ENCODE results near the gene KRT86. TPM values are rescaled to one million over a fixed set of nuclear protein-coding genes. Genes with fewer than 3 reads are reported as not detected.
A peak's percentile ranks its signal among the peaks of the same experiment; 100 is the strongest.
"Not testable (repeated sequence)": the region's sequence is repeated elsewhere in the genome, so short reads cannot be mapped to it uniquely, and the experiment has no call there.

Gene KRT86
- total RNA-seq, 1 donor from 2014 or later, result not detected

DNA sequence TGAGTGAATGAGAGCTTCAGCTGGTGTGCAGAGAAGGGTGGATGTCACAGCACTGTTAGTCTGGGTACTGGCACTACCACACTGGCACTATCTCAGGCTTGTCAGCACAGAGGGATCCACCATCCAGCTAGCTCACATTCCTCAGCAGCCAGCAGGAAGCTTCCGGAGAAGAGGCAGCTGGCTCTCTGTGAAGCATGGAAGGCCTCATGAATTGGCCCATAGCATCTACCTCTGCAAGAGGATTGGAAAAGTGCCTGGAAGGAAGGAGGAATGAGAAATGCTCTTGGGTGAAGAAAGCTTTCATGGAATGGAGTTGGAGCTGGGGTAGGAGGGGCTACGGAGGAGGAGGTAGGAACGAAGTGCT is 36.8 kb downstream of the KRT86 start:
- TF ChIP-seq, protein P1, sequence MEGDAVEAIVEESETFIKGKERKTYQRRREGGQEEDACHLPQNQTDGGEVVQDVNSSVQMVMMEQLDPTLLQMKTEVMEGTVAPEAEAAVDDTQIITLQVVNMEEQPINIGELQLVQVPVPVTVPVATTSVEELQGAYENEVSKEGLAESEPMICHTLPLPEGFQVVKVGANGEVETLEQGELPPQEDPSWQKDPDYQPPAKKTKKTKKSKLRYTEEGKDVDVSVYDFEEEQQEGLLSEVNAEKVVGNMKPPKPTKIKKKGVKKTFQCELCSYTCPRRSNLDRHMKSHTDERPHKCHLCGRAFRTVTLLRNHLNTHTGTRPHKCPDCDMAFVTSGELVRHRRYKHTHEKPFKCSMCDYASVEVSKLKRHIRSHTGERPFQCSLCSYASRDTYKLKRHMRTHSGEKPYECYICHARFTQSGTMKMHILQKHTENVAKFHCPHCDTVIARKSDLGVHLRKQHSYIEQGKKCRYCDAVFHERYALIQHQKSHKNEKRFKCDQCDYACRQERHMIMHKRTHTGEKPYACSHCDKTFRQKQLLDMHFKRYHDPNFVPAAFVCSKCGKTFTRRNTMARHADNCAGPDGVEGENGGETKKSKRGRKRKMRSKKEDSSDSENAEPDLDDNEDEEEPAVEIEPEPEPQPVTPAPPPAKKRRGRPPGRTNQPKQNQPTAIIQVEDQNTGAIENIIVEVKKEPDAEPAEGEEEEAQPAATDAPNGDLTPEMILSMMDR (IDR thresholded peaks at IDR 0.05; ENCODE audit: borderline replicate concordance), result no peak
- no peak overlapping the region for H3K27ac ChIP-seq (replicated peaks)
- H3K4me3 ChIP-seq, result no peak overlapping the region
- no peaks in the 10 kb centered on the region for H3K9me3 ChIP-seq (replicated peaks)
- peaks cover 94% of the 10 kb centered on the region for H3K27me3 ChIP-seq (ENCODE audit: low read depth)
- intact Hi-C loops (cut with micrococcal nuclease), result no loop called here
- DNase-seq, result no peak
- no peaks in the 10 kb centered on the region for H3K36me3 ChIP-seq
- H3K4me1 ChIP-seq, result peaks cover 15% of the 10 kb centered on the region

DNA sequence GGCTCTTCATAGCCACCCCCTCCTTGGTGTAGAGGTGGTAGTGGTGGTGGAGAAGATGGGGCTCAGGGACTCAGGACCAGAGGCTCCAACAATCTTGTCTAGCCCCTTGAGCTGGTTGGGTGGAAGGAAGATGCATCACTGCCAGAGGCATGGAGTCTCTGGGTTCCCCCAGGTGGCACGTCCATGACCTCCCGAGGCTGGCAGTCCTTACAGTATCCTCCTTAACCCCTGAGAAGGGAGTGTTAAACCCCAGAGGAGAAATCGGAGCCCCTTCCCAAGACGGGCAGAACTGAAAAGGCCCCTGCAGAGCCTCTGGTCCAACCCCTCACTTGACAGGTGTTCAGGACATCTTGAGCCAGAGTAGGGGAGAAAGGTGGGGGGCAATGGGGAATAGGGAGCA is 37.6 kb downstream of the KRT86 start:
- TF ChIP-seq, protein P1 (IDR thresholded peaks at IDR 0.05; ENCODE audit: borderline replicate concordance), result no peak
- Histone ChIP-seq H3K9me3 (replicated peaks) (no peaks in the 10 kb centered on the region), H3K27me3 (ENCODE audit: low read depth) (peaks cover 88% of the 10 kb centered on the region), H3K4me3 (no peak overlapping the region), H3K36me3 (no peaks in the 10 kb centered on the region), H3K27ac (replicated peaks) (no peak overlapping the region), H3K4me1 (peaks cover 15% of the 10 kb centered on the region)
- no peak for DNase-seq
- intact Hi-C loops (cut with micrococcal nuclease), result no loop called here

DNA sequence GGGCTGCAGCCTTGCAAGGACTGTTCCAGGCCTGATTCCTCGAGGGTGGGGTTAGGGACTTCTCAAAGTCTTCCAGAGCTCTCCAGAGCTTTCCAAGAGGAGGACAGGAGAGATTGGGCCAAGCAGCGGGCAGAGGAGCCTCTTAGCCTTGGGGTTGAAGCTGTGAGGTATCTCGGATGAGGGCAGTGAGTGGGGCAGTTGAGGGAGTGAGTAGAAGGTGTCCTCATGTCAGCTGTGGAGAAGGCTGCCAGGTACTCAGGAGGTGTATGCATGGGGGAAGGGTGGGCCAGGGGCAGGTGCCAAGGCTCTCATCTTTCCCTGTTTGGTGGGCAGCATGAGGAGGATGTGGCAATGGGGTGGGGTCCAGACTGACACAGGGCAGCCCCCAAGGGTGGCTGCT is 39.0 kb downstream of the KRT86 start:
- TF ChIP-seq, protein P1 (IDR thresholded peaks at IDR 0.05; ENCODE audit: borderline replicate concordance), result no peak
- peaks cover 88% of the 10 kb centered on the region for H3K27me3 ChIP-seq (ENCODE audit: low read depth)
- intact Hi-C loops (cut with micrococcal nuclease), result no loop called here
- H3K4me3 ChIP-seq, result no peak overlapping the region
- no peaks in the 10 kb centered on the region for H3K9me3 ChIP-seq (replicated peaks)
- H3K27ac ChIP-seq (replicated peaks), result no peak overlapping the region
- no peaks in the 10 kb centered on the region for H3K36me3 ChIP-seq
- H3K4me1 ChIP-seq, result peaks cover 10% of the 10 kb centered on the region
- no peak for DNase-seq

DNA sequence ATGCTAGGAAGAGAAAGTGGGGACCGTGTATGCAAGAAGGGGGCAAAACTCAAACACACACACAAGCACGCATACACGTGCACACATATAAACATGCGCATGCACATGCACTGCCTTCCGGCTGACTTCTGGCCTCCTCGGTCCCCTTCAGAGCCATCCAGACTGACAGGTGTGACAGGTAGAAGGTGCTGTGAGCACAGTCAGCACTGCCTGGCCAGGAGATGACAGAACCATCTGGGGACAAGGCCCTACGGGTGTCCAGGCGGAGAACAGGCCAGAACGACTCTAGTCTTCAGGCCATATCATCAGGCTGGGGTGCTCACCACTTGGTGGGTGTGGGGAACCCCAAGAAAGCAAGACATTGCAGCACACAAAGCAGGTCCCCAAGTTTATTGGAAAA is 39.5 kb downstream of the KRT86 start:
- Histone ChIP-seq H3K4me1 (peaks cover 7% of the 10 kb centered on the region), H3K27me3 (ENCODE audit: low read depth) (peaks cover 88% of the 10 kb centered on the region), H3K36me3 (no peaks in the 10 kb centered on the region), H3K27ac (replicated peaks) (no peak overlapping the region), H3K4me3 (no peak overlapping the region), H3K9me3 (replicated peaks) (no peaks in the 10 kb centered on the region)
- TF ChIP-seq, protein P1 (IDR thresholded peaks at IDR 0.05; ENCODE audit: borderline replicate concordance), result no peak
- no peak for DNase-seq
- intact Hi-C loops (cut with micrococcal nuclease), result no loop called here

DNA sequence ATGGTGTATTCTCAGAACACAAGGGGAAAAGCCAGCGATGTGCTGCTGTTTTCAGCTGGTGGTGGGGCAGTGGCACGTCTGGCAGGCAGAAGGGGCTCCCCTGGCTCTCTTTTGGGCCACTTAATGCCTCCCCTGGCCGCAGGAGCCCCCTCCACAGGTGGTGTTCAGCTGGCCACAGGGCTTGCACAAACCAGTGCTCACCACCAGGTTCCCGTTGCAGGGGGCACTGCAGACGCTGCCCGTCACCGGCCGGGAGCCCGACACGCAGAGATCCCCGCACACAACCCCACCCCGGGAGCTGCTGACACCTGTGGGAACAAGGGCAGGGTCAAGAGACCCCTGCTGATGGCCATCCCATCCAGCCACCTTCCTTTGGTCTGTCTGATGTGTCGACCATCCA is 40.1 kb downstream of the KRT86 start:
- TF ChIP-seq, protein P1 (IDR thresholded peaks at IDR 0.05; ENCODE audit: borderline replicate concordance), result no peak

DNA sequence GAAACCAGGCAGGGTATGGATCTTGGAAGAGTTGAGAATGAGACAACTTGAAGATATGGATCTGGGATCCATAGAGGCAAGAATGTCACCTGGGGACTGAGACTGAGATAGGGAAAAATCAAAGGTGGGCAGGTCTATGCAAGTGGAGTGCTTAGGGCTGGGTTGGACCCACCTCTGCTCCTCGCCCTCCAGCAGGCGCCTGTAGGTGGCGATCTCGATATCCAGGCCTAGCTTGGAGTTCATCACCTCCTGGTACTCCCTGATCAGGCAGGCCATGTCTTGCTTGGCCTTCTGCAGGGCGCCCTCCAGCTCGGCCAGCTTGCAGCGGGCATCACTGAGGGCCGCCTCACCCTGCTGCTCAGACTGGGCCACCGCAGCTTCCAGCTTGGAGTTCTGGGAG is 41.3 kb downstream of the KRT86 start:
- intact Hi-C loops (cut with micrococcal nuclease); H3K4me3 ChIP-seq; H3K9me3 ChIP-seq (replicated peaks); DNase-seq; H3K27ac ChIP-seq (replicated peaks); H3K4me1 ChIP-seq; H3K36me3 ChIP-seq: not testable (repeated sequence)
- peaks cover 88% of the 10 kb centered on the region for H3K27me3 ChIP-seq (ENCODE audit: low read depth)
- TF ChIP-seq, protein P1 (IDR thresholded peaks at IDR 0.05; ENCODE audit: borderline replicate concordance), result peak; percentile 13

More for the DNA sequence above, 40.1 kb downstream of the KRT86 start:
- DNase-seq, result no peak
- intact Hi-C loops (cut with micrococcal nuclease), result no loop called here
- no peak overlapping the region for H3K27ac ChIP-seq (replicated peaks)
- H3K27me3 ChIP-seq (ENCODE audit: low read depth), result peaks cover 88% of the 10 kb centered on the region
- H3K36me3 ChIP-seq, result no peaks in the 10 kb centered on the region
- peaks cover 7% of the 10 kb centered on the region for H3K4me1 ChIP-seq
- no peak overlapping the region for H3K4me3 ChIP-seq
- no peaks in the 10 kb centered on the region for H3K9me3 ChIP-seq (replicated peaks)

Measured in left ventricle myocardium inferior (tissue), 1 donor.